Raji (cell line): ENCODE measurements around the gene TPK1.

Experiments used
- POLR2A ChIP-seq: IDR thresholded peaks from 2 replicates; pipeline ENCODE4 v1.6.1; 2011; ENCODE audit warnings: low read depth, low read length, control low read depth; ENCODE audit not compliant: insufficient read depth

TPK1 gene

DNA sequence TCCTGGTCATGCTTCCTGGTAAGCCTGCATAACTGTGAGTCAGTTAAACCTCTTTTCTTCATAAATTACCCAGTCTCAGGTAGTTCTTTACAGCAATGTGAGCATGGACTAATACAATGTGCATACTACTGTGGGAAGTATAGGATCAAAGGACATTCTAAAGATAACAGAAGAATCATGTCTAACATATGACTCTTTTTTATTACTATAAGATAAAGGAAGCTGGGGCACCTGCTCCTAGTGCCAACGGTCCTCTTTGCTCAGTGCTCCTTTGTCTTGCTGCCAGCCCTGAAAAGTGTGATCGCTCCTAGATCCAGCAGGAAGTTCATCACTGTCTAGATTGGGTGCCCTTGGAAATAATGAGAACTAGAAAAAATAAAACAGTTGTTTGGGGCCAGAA, 289.1 kb downstream of the TPK1 start:
- TF ChIP-seq POLR2A = no peak

- TF ChIP-seq POLR2A = no peak
These were observed 290.5 kb downstream of the TPK1 start for GRCh38 chr7:144545330-144545729.

DNA sequence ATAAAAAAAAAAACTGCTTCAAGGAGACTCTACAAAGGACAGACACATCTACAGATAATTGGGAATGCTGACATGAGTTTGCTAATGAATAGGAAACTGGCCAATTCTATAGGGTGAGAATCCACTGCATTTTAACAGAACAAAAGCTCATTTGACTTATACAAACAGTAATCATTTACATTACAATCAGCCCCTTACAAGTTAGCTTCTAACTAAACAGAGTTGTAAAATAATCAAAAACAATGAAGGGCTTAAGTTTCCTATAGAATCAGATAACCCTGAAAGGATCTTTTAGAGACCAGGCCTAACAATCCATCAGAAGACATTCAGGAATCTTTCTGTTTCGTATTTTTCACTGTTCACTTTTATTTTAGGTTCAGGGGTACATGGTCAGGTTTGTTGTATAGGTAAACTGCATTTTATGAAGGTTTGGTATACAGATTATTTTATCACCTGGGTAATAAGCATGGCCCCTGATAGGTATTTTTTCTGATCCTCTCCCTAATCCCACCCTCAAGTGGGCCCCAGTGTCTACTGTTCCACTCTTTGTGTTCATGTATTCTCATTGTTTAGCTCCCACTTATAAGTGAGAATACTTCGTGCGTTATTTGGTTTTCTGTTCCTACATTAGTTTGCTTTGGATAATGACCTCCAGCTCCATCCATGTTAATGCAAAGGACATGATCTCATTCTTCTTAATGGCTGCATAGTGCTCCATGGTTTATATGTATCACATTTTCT, 301.0 kb downstream of the TPK1 start:
- no peak for TF ChIP-seq POLR2A

- TF ChIP-seq POLR2A = no peak
These were observed 301.7 kb downstream of the TPK1 start for GRCh38 chr7:144534196-144534595.

DNA sequence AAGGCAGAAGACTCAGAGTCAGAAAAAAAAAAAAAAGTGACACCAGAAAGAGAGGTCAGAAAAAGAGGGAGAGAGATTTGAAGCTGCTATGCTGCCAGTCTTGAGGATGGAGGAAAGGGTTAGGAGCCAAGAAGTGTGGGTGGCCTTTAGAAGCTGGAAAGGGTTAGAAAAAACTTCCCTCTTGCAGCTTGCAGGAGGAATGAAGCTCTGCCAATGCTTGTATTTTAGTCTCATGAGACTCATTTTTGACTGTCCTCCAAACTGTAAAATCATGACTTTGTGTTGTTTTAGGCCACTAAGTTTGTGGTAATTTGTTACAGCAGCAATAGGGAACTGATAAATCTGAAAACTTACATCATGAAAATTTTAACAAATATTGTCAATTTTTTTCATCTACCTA, 304.7 kb downstream of the TPK1 start:
- TF ChIP-seq POLR2A = no peak

DNA sequence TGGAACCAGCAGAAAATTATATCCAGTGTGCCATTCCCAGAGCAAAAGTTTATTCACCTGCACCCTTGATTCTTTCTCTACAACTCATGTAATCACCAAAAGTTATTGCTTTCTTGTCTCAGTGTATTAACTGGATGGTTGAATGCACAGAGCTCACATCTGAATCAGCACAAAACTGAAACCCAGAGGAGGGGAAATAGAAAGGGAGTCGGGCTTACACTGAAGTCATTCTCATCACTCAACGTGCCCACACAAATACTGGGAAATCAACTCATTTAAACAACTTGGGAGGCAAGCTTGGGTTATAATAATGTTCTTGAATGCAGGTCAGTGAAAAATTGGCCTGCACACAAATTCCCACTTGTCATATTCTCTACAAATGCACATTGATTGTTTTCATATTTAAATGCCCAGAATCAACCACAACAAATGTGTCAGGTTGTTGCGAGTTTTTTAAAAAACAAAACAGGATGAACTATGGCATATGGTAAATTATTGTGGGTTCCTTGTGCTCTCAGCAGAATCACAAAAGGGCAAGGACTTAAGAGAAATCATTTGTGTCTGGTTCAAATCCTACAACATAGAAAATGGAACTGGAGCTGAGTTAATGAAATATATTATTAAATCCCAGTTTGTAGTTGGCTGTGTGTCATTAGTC, 306.5 kb downstream of the TPK1 start:
- TF ChIP-seq POLR2A = no peak

- no peak for TF ChIP-seq POLR2A
These were observed 307.3 kb downstream of the TPK1 start for GRCh38 chr7:144528536-144529045.

DNA sequence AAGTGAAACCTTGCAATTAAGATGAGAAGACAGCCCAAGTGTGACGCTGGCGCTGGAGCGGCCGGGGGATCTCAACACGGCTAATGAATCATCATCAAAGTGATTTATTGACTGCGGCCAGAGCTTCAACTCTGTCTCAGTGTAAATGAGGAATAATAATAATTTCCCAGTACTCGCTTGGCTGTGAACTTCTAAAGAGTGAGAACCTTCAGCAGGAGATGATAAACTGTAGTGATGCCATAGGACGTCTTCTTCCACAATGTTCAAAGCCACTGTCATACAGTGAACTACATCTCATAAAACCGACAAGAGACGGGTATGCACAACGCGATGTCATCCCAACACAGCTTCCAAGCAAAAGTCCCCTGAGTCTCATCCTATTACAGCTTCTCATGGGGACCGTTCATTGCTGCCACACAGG, 308.8 kb downstream of the TPK1 start:
- TF ChIP-seq POLR2A = no peak

DNA sequence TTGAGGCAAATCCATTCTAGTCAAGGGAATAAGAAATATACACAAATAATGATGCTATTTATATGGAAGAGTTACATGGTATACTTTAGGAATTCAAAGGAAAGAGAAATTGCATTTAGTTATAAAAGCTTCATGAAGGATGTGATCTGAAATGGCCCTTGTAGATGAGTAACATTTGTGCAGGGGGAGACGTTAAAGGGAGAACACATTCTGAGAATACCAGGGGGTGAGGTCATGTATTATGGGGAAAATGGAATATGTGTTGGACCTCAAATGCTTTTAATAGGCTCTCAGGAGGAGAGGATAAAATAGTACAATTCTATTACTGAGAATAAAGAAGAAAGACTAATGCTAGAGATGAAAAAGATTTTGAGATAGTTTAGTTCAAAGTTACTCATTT, 309.9 kb downstream of the TPK1 start:
- TF ChIP-seq POLR2A = no peak

GRCh38 chr7:144524271-144524670, 311.6 kb downstream of the TPK1 start:
- TF ChIP-seq POLR2A = no peak

- TF ChIP-seq POLR2A = no peak
These were observed 312.2 kb downstream of the TPK1 start for GRCh38 chr7:144523621-144524020.

- no peak for TF ChIP-seq POLR2A
These were observed 315.9 kb downstream of the TPK1 start for GRCh38 chr7:144519925-144520324.

GRCh38 chr7:144518360-144518759, 317.5 kb downstream of the TPK1 start:
- no peak for TF ChIP-seq POLR2A

DNA sequence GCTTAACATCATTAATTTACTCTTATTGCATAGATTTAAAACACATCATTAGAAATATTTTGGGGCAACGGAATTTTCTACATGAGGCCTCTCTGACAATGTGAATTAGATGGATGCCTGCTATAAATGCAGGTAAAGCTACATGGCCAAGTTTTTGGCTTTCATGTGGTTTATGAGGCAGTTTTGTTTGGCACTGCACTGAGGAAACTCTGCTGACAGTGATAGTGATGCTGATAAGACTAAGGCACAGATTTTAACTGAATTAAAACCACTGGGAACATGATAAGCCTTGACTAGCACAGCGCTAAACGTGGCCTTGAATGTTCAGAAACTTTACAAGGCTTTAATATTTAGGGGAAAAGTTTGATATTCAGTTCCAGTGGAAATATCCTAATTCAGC, 318.1 kb downstream of the TPK1 start:
- no peak for TF ChIP-seq POLR2A

DNA sequence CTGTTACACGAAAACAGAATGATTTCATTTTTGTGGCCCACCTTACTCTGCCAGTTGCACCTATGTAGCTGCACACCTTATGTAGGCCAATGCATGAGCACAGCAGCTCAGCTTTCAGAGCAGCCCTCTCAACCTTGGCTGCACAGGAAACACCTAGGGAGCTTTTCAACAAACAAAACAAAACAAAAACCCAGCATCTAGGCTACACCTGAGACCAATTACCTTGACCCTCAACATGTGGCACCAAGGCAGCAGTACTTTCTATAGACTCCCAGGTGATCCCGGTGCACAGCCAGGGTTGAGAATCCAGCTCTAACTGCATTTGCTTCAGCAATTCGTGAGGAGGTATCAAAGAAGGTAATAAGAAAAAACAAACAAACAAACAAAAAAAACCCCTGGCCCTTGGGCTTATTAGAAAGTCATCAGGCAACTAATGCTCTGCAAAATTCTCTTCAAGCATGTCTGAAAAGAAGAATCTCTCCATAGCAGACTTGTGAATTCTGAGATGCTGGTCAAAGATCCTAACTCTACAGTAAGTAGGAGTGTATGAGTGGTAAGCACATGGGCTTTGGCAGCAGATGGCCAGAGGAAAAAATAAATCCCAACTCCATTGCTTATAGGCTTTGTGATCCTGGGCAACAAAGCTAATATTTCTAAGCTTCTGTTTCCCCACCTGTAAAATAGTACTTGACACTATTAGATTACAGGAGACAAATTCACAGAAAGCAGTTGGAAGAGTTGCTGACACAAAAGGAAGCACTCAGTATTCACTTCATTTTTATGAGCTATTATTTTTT, 318.9 kb downstream of the TPK1 start:
- TF ChIP-seq POLR2A = no peak

- no peak for TF ChIP-seq POLR2A
These were observed 322.5 kb downstream of the TPK1 start for GRCh38 chr7:144513334-144513733.
